Non-pigmented ciliary epithelial cell (primary cell): ENCODE results near the gene CSNK2B.
A peak's percentile ranks its signal among the peaks of the same experiment; 100 is the strongest.

Experiments used
- DNase-seq: peaks from one replicate; pipeline ENCODE4 v3.0.0-alpha.2; 2010; ENCODE audit warnings: low read depth

CSNK2B gene

DNA sequence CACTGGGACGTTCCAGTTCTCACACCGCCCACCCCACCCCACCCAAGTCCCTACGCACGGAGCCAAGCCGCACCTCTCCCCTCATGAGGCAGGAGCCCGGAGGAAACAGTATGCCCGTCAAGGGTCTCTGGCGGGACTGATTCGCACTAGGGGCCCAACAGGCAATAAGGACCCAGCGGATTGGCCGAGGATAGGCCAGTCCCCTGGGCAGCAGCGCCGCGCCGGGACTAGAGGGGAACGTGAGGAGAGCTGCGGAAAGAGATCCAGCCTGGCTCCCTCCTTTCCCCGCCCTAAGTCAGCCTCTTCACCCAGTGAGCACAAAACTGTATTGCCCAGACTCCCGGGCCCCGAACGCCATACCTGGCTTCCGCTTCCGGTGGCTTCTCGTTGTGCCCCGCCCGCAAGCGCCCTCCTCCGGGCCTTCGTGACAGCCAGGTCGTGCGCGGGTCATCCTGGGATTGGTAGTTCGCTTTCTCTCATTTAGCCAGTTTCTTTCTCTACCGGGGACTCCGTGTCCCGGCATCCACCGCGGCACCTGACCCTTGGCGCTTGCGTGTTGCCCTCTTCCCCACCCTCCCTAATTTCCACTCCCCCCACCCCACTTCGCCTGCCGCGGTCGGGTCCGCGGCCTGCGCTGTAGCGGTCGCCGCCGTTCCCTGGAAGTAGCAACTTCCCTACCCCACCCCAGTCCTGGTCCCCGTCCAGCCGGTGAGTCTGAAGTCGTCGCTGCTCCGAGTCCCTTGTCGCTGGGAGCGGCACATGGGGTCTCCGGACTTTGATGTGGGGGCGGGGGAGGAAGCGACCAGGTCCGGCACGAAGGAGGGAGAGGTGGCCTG is at the start of gene CSNK2B:
Gene CSNK2B (plus strand): TSS at position 580 of the 836 bp plus-strand sequence. CDS start 752 bp downstream, outside the sequence.
- peak; percentile 82 for DNase-seq

GRCh38 chr6:31617010-31617409 is 48.9 kb upstream of the CSNK2B start:
- no peak for DNase-seq

DNA sequence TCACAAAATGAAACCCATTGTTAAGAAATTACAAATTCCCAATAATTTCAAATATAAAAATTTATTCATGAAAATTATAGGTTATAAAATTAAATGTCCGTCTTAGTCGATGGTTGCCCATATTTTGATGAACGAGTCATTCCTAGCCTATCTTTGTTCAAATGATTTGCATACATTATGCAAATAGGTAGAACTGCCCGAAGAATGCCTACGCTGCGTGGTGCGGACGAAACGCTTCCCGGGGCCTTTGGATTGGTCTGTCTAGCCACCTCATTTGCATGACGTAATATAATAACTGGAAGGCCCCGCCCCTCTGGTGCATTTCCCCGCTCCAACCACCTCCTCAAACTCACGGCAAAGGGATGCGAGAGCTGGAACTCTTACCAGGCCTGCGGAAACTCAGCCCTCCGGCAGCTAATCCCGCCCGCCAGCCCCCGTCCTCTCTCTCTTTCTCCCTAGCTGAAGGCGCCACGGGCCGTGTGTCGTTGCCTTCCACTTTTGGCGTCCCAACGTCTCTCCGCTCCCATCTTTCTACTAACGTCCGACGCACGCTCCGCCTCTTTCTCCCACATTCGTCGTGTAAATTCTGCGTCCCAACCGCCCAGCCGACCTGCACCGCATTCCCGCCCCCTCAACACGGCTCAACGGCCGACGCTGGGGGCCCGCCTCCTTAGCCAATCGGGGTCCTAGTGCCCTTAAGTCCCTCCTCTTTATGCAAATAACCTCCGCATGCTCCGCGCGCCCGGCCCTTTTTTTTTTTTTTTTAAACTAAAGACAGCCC is 45.9 kb upstream of the CSNK2B start:
- peak; percentile 95 for DNase-seq

- DNase-seq: no peak
These were observed 45.1 kb upstream of the CSNK2B start, which contains the start of gene PRRC2A for GRCh38 chr6:31620586-31621319. PRRC2A (plus strand) TSS chr6:31620715; CDS start chr6:31622790, 2,075 bp downstream.

- no peak for DNase-seq
These were observed 44.5 kb upstream of the CSNK2B start for GRCh38 chr6:31621320-31621939.

DNA sequence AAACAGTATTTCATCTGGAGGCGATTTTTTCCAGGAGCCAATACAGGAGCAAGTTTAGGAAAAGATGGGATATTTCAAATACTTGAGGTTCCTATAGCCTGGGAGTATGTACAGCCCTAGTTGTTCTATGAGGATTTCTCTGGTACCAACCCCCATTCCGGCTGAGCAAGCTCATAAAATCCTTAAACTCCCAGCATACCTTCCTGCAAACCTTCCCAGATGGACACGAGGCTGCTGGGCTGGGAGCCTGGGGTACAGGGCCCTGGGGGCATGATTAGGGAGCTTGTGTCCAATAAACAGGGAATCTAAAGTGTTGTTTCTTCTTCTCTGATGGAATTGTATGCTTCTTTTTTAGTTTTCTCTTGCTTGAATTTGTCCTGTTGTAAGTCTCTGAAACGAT is 43.9 kb upstream of the CSNK2B start:
- DNase-seq: no peak

DNA sequence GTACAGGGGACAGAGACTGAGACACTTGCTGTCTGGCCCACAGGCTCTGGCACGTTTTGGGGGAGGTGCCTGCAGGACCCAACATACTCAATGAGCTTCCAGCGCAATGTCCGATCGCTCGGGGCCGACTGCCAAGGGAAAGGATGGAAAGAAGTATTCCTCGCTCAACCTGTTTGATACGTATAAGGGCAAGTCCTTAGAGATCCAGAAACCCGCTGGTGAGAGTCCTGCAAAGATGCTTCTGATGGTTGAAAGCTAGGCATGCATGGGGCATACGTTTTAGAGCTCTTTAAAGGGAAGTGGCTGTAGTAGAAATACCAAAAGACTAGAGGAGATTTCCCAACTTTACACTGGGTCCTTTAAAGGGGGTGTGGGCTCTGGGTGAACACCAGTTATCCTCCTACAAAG is 43.2 kb upstream of the CSNK2B start:
- DNase-seq: no peak

DNA sequence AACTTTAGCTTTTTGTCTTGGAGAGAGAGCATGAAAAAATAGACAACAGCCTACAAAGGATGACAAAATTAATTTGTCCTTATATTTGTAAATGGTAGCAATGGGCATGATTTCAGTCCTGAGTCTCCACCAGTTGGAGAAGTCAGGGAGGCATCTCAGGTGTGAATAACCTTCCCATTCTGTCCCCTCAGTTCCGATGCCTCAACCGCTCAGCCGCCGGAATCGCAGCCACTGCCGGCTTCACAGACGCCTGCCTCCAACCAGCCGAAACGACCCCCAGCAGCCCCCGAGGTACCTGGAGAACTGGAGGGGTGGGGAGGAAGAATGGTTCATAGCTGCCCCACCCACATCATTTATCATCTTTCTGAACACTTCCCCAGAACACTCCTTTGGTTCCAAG is 41.8 kb upstream of the CSNK2B start:
- no peak for DNase-seq

- DNase-seq: no peak
These were observed 38.9 kb upstream of the CSNK2B start for GRCh38 chr6:31626952-31627351.

GRCh38 chr6:31627690-31628287 is 38.1 kb upstream of the CSNK2B start:
- DNase-seq: no peak

DNA sequence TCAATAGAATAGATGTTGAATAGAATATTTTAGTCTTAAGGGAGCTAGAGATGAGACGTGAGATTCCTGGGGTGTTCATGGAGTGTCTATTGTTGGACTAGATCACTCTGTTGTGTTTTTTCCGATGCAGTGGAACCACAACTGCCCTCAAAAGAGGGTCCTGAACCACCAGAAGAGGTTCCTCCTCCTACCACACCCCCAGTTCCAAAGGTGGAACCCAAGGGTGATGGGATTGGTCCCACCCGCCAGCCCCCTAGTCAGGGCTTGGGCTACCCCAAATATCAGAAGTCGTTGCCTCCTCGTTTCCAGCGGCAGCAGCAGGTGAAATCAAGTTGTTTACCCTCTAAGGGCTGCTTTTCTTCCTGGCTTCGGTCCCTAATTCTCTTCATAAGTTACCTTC is 36.9 kb upstream of the CSNK2B start:
- no peak for DNase-seq

- DNase-seq: no peak
These were observed 35.5 kb upstream of the CSNK2B start for GRCh38 chr6:31630177-31630934.

GRCh38 chr6:31631209-31631608 is 34.7 kb upstream of the CSNK2B start:
- DNase-seq: no peak

DNA sequence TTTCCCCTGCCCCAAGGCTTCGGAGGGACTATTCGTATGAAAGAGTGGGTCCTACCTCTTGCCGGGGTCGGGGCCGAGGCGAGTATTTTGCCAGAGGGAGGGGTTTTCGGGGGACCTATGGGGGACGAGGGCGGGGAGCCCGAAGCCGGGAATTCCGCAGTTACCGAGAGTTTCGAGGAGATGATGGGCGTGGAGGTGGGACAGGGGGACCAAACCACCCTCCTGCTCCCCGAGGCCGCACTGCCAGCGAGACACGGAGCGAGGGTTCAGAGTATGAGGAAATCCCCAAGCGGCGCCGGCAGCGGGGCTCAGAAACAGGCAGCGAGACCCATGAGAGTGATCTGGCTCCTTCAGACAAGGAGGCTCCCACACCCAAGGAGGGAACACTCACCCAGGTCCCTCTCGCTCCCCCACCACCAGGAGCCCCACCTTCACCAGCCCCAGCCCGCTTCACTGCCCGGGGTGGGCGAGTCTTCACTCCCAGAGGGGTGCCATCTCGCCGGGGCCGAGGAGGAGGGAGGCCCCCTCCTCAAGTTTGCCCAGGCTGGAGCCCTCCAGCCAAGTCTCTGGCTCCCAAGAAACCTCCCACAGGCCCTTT is 34.1 kb upstream of the CSNK2B start:
- no peak for DNase-seq

GRCh38 chr6:31632279-31632946 is 33.5 kb upstream of the CSNK2B start:
- no peak for DNase-seq

DNA sequence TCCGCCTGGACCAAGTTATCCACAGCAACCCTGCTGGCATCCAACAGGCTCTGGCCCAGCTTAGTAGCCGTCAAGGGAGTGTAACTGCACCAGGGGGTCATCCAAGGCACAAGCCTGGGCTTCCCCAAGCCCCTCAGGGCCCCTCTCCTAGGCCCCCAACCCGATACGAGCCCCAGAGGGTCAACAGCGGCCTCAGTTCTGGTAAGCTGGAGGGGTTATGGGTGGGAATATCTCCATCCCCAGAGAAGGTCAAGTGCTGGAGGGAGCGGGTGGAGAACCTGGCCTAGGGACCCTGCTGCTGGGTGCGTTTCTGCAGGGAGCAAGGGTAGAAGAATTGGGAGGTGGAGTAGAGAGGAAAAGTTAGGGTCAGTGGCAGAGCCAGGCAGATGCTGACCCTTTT is 32.4 kb upstream of the CSNK2B start:
- no peak for DNase-seq

DNA sequence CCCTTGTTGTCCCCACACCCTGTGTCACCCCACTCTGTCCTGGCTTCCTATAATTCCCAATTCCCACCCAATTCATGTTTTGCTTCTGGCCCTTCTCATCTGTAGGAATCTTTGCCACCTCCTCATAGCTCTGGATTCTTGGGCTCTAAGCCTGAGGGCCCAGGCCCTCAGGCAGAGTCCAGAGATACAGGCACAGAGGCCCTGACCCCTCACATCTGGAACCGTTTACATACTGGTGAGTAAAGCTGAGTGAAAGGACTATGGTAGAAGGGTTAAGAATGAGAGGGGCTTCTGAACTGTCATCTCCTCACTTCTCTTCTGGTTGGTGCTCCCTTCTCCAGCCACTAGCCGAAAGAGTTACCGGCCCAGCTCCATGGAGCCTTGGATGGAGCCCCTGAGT is 31.7 kb upstream of the CSNK2B start:
- no peak for DNase-seq

GRCh38 chr6:31634969-31635575 is 30.8 kb upstream of the CSNK2B start:
- DNase-seq: no peak
